DMS53 (cell line): Measurements from ENCODE around the gene TBKBP1.

ENCODE experiments used
- DNase-seq: peaks from one replicate; lab custom pipeline; 2025; lab: John Stamatoyannopoulos, UW

The TBKBP1 gene

GRCh38 chr17:47693731-47694580, at the start of gene TBKBP1:
Gene TBKBP1 (plus strand): TSS chr17:47694161. CDS start chr17:47696113, 1,952 bp downstream.
- DNase-seq: peak; percentile 68

- no peak for DNase-seq
Measured at GRCh38 chr17:47644324-47644723, 49.6 kb upstream of the TBKBP1 start.

- DNase-seq: peak; percentile 100
Measured at GRCh38 chr17:47649153-47649971, 44.6 kb upstream of the TBKBP1 start, which contains the start of gene KPNB1. Gene KPNB1 (plus strand): TSS chr17:47649919. CDS start chr17:47650245, 326 bp downstream.

GRCh38 chr17:47649972-47650524, 43.9 kb upstream of the TBKBP1 start:
- DNase-seq: no peak

- peak; percentile 100 for DNase-seq
Measured at GRCh38 chr17:47650525-47651522, 43.1 kb upstream of the TBKBP1 start.

- no peak for DNase-seq
Measured at GRCh38 chr17:47651704-47652103, 42.3 kb upstream of the TBKBP1 start.

- no peak for DNase-seq
Measured at GRCh38 chr17:47652570-47652969, 41.4 kb upstream of the TBKBP1 start.

- DNase-seq: no peak
Measured at GRCh38 chr17:47653442-47653841, 40.5 kb upstream of the TBKBP1 start.

- no peak for DNase-seq
Measured at GRCh38 chr17:47654991-47655390, 39.0 kb upstream of the TBKBP1 start.

GRCh38 chr17:47660064-47660492, 33.9 kb upstream of the TBKBP1 start:
- no peak for DNase-seq

- DNase-seq: peak; percentile 86
Measured at GRCh38 chr17:47663912-47664623, 29.9 kb upstream of the TBKBP1 start.

- no peak for DNase-seq
Measured at GRCh38 chr17:47664624-47664941, 29.4 kb upstream of the TBKBP1 start.

- DNase-seq: no peak
Measured at GRCh38 chr17:47665655-47666054, 28.3 kb upstream of the TBKBP1 start.

- no peak for DNase-seq
Measured at GRCh38 chr17:47669081-47669480, 24.9 kb upstream of the TBKBP1 start.

- DNase-seq: no peak
Measured at GRCh38 chr17:47670064-47670463, 23.9 kb upstream of the TBKBP1 start.

GRCh38 chr17:47674499-47674898, 19.5 kb upstream of the TBKBP1 start:
- DNase-seq: no peak

- DNase-seq: no peak
Measured at GRCh38 chr17:47675380-47676198, 18.4 kb upstream of the TBKBP1 start.

- DNase-seq: no peak
Measured at GRCh38 chr17:47676199-47676472, 17.8 kb upstream of the TBKBP1 start.

GRCh38 chr17:47676510-47677165, 17.3 kb upstream of the TBKBP1 start:
- no peak for DNase-seq

GRCh38 chr17:47678196-47678595, 15.8 kb upstream of the TBKBP1 start:
- DNase-seq: no peak
